ENCODE data around the gene COBL.

Gene COBL

DNA sequence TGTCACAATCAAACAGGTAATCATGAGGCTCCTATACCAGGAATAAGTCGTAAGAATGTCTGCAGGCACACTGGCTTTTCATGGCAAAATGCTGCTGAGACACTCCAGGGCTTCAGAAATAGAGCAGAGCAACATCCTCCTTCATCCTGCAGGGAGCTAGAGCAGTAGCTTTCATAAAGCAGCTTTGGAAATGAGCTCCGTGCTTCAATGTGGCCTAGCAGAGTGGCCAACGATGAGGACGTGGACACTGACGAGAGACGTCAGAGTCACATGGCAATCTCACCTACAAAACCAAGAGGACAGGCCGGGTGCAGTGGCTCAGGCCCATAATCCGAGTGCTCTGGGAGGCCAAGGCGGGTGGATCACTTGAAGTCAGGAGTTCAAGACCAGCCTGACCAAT lies 9.8 kb downstream of the COBL start:
- no peak for DNase-seq

DNA sequence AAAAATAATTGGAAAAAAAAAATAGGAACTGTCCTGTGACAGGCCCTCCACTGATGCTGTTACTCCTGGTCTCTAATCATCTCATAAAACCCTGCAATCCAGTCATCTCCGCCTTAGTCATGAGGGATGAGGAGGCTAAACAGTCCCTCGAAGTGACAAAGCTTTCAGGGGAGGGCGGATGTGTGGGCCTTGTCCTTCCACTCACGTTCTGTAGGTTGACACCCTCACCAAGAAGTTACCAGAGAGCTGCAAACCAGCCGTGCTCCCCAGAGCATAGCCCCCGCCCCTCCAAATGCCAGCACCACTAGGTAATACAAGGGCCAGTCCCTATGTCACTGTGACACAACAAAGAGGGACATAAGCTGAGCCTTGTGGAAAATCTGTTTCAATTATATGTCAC lies 11.9 kb downstream of the COBL start:
- DNase-seq = no peak

DNA sequence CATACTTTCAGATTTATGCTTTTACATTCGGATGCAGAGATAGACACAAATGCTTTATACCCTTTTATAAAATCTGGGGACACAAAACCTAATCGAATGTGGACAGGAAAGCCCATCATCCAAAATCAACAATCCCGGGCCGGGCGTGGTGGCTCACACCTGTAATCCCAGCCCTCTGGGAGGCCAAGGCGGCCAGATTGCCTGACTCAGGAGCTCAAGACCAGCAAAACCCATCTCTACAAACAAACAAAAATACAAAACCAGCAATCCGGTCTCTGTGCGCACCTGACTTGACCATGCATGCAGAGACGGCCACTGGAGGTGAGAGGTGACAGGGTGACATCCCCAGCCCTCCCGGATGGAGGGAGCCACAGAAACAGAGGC lies 13.5 kb downstream of the COBL start:
- DNase-seq = no peak

DNA sequence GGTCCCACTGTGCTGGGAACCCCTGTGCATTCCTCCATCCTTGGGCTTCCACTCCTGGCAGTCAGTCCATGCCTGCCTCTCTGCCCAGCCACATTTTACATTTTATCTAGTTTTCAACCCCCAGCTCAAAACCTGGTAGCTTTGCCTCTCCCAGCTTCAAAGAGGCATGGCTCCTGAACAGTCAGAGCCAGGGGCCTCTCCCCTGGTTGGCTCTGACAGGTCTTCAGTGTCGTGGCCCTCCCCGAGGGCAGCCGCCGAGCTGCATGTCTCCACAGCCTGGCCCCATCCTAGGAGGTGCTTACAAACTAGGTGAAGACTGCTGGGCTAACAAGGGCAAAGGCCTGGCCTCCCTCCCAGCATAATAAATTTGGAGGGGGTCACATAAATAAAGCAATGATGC lies 14.8 kb downstream of the COBL start:
- no peak for DNase-seq

- no peak for DNase-seq
Observed at GRCh38 chr7:51300762-51301674, 15.6 kb downstream of the COBL start.

DNA sequence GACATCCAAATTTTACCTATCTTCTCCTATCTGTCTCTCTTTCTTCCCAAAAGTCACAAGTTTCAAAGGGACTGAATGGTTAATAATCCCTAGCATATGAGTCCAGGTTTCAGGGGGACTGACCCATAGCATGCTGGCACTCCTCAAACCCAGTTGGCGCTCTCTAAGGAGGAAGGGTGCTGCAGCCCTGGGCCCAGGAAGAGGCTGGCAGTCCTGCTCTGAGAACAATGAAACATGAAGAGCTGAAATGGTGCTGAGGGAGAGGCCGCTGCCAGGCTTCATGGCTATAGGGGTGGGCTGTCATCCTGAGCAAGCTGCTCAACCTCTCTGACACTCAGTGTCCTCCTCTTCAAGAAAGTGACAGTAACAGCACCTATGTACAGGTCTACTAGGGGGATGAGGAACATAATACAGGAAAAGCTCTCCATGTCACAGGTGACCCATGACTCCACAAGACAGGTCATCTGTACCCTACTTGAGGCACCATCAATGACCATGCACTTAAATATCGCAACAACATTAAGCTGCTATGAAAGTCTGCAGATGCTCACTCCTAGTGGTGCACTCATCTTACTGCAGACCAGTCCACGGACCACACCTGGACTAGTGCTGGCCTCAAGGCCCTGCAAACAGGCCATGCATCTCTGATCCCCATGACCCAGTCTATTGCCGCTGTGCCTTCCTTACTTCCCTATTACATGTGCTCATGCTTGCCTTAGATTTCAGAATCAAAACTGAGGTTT lies 17.0 kb downstream of the COBL start:
- no peak for DNase-seq

DNA sequence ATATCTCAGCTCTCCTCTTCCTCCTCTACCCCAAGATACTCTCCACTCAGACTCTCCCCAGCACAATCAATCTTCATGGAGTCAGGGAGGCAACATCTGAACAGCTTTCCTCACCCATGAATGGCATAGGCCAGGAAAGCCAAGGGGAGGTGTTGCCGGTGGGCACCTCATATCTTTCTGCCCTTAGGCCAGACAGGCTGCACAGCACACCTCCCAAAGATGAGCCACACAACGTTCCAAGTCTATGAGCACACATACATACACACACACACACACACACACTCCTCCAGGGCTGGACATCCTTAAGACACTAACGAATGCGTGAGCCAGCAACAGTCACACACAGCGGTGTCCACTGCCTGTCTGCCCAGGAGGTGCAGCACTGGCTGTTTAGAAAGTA lies 17.7 kb downstream of the COBL start:
- no peak for DNase-seq

- no peak for DNase-seq
Observed at GRCh38 chr7:51297986-51298385, 18.6 kb downstream of the COBL start.

GRCh38 chr7:51295440-51296245 lies 21.0 kb downstream of the COBL start:
- no peak for DNase-seq

DNA sequence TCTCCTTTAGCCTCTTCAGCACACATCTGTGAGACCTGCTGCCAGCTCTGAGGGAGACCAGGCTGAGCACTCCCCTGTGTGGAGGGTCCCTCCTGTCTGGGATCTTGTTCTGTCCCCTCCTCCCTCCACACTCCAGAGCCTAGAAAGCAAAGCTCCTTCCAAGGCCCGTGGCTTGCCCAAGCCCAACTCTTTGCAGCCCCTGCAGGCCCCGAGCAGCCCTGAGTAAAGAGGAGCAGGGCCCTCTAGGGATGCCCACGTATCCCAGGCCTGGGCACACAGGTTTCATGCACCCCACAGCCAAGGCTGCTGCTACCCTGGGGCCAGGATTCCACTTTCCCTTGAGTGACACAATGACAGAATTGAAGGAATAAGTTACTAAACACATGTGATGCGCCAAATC lies 24.0 kb downstream of the COBL start:
- DNase-seq = no peak

DNA sequence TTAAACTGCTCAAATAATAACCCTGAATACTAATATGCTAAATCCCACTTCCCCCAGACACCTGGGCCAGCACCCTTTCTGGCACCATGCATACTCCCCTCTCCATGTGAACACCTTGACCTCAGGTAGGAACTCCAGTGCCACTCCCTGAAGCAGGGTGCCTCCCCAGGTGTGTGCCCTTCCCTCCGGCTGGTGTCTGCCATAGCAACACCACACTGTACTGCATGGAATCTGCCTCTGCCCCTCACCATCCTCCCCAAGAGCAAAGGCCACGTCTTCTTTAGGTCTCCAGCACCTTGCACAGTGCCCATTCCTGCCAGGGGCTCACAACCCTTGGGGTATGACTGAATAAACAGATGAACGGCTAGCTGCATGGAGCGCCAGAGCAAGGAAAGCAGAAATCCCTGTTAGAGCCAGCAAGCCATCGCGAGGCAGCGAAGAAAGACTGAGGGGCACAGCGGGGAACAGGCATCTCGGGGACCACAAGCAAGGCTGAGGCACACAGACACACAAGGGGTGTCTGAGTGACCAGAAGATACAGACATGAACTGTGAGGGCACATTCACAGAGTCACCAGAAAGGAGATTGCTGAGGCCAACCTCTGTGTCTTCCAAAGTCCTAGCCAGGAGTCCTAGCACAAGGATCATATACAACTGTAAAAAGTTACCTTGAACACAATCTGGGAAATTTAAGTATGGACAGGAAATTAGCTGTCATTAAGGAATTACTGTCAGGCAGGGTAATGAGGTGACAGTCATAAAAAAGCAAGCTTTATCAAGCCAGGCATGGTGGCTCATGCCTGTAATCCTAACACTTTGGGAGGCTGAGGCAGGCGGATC lies 25.7 kb downstream of the COBL start:
- no peak for DNase-seq

- DNase-seq = no peak
Observed at GRCh38 chr7:51290304-51290637, 26.3 kb downstream of the COBL start.

GRCh38 chr7:51289623-51290303 lies 26.8 kb downstream of the COBL start:
- DNase-seq = no peak

GRCh38 chr7:51288896-51289622 lies 27.6 kb downstream of the COBL start:
- DNase-seq = no peak

DNA sequence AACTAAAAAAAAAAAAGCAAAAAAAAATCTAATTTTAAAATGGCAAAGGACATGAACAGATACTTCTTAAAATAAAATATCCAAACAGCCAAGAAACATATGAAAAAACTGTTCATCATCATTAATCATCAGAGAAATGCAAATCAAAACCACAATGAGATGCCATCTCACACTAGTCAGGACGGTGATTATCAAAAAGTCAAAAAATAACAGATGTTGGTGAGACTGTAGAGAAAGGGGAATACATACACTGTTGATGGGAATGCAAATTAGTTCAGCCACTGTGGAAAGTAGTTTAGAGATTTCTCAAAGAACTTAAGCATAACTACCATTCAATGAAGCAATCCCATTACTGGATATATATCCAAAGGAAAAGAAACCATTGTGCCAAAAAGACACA lies 30.2 kb downstream of the COBL start:
- no peak for DNase-seq

DNA sequence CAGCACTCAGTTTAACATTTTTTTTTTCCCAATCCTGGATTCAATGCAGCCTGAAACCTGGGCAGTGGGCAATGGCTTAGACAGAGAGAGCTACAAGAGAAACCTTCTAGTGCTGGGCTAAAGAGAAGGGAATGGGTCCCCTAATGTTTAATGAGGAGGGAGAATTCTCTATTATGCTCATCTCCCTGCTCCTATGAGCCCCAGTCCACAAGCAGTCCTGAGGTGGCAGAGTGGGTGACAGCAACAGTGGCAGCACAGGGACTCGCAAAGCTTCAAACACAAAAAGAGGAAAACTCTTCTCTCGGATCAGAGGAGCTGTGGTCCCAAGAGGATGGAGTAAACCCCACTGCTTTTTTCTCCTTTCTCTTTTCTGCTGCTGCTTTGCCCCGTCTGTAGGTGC lies 36.5 kb downstream of the COBL start:
- no peak for DNase-seq

GRCh38 chr7:51279391-51280023 lies 37.1 kb downstream of the COBL start:
- no peak for DNase-seq

- DNase-seq = no peak
Observed at GRCh38 chr7:51278797-51279196, 37.8 kb downstream of the COBL start.

DNA sequence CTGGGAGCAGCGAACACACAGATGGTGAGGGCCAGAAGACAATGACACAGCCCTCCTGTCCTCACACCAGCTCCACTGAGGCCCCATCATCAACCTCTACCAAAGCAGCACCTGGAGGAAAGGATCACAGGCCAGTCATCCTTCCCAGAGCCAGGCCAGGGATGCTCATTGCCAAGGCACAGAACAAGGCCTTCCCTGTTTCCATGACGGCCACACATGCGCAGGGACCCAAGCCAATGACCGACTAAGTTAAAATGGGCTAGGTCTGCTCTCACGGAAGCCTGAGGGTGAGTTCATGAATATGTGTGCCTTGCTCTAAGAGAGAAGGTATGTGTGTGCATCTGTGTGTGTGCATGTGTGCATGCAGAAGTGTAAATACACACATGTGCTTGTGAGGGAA lies 39.6 kb downstream of the COBL start:
- no peak for DNase-seq

DNA sequence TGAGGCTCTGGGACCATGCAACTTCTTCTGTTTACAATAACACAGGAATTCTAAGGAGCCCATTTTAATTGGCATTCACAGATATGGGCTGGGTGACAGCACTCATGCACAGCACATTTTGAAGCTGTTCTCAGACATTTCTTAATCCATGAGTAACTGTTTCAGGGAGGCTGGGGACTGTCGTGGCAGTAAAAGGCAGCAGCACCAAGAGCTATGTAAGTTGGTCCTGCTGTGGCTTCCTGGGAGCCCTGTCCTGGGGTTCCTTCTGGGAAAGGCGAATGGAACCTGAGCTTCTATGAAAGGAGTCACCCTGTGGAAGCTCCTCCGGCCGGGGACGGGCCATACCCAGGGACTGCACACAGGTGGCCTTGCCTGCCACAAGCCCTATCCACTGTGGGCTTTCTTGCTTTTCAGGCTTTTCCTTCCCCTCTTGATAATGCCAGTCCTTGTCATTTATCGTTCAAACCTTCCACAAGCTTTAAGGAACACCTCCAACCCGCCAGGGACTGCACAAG lies 40.5 kb downstream of the COBL start:
- DNase-seq = no peak

DNA sequence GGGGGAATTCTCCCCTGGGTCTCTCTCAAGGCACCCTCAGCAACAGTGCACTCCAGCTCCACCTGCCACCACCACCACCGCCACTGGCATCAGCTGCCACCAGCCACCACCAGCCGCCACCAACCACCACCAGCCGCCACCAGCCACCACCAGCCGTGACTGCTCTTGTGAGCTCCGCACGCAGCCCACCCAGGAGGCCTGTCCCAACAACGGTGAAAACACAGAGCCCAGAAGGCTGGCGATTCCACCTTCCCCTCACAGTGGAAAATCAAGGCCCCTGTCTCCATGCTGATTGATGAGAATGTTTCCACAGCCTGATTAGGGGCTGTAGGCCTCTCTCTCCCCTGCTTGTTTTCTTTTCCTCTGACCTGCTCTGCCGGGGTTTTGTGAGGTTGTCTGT lies 41.1 kb downstream of the COBL start:
- DNase-seq = no peak

Data from CD4-positive, alpha-beta T cell treated with Interleukin-4 for 1 hour (primary cell).